ENCODE measurements around the gene SLMAP.

DNA sequence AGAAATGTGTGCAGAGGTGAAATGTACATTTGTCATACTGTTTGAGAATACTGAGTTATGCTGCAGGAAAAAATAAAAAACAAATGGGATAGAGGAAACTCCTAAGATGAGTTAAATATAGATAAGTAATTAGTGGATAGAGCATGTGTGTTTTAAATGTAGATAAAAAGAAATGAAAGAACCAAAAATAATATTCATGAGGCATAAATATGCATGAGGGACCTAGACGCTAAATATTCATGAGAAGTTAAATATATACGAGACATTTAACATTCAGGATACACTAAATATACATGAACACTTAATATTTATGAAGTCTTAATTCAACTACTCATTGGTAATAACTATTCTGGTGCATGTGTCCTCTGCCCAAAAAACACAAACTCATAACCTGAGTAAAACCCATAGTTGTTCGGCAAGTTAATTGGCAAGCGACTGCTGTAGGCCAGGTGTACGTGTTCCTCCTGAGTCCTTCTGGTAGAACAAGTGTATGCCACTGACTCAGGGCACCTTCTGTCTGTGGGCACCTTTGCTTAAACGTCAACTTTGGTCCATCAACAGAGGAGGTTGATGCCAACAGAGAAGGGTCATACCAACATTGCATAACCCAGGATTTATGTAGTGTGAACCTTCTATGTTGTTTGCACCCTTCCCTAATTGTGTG is 38.8 kb upstream of the SLMAP start:
- TF ChIP-seq, protein P1, sequence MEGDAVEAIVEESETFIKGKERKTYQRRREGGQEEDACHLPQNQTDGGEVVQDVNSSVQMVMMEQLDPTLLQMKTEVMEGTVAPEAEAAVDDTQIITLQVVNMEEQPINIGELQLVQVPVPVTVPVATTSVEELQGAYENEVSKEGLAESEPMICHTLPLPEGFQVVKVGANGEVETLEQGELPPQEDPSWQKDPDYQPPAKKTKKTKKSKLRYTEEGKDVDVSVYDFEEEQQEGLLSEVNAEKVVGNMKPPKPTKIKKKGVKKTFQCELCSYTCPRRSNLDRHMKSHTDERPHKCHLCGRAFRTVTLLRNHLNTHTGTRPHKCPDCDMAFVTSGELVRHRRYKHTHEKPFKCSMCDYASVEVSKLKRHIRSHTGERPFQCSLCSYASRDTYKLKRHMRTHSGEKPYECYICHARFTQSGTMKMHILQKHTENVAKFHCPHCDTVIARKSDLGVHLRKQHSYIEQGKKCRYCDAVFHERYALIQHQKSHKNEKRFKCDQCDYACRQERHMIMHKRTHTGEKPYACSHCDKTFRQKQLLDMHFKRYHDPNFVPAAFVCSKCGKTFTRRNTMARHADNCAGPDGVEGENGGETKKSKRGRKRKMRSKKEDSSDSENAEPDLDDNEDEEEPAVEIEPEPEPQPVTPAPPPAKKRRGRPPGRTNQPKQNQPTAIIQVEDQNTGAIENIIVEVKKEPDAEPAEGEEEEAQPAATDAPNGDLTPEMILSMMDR (IDR thresholded peaks at IDR 0.05), result no peak
- TF ChIP-seq POLR2AphosphoS5 (IDR thresholded peaks at IDR 0.05; ENCODE audit: low read depth, low read length), result no peak
- TF ChIP-seq, protein P2, sequence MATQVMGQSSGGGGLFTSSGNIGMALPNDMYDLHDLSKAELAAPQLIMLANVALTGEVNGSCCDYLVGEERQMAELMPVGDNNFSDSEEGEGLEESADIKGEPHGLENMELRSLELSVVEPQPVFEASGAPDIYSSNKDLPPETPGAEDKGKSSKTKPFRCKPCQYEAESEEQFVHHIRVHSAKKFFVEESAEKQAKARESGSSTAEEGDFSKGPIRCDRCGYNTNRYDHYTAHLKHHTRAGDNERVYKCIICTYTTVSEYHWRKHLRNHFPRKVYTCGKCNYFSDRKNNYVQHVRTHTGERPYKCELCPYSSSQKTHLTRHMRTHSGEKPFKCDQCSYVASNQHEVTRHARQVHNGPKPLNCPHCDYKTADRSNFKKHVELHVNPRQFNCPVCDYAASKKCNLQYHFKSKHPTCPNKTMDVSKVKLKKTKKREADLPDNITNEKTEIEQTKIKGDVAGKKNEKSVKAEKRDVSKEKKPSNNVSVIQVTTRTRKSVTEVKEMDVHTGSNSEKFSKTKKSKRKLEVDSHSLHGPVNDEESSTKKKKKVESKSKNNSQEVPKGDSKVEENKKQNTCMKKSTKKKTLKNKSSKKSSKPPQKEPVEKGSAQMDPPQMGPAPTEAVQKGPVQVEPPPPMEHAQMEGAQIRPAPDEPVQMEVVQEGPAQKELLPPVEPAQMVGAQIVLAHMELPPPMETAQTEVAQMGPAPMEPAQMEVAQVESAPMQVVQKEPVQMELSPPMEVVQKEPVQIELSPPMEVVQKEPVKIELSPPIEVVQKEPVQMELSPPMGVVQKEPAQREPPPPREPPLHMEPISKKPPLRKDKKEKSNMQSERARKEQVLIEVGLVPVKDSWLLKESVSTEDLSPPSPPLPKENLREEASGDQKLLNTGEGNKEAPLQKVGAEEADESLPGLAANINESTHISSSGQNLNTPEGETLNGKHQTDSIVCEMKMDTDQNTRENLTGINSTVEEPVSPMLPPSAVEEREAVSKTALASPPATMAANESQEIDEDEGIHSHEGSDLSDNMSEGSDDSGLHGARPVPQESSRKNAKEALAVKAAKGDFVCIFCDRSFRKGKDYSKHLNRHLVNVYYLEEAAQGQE (IDR thresholded peaks at IDR 0.05; ENCODE audit: insufficient read depth in 1 of 2, low read depth in 2 of 2, low read length in 1 of 2), result no peak
- TF ChIP-seq TCF7L2 (IDR thresholded peaks at IDR 0.05; ENCODE audit: low read depth, low read length), result no peak
- TF ChIP-seq SIN3A (IDR thresholded peaks at IDR 0.05; ENCODE audit: borderline replicate concordance, insufficient read depth, low read depth, low read length), result no peak
